HEK293 (cell line): ENCODE results near the gene BEST2.

Experiments
- BCL11A ChIP-seq: fragments of 450-650 bp; formaldehyde crosslinking; IDR thresholded peaks from 2 replicates; pipeline ENCODE4 v1.5.1; 2016; ENCODE audit warnings: low read depth, missing biosample characterization, missing genetic modification characterization
- CTCF ChIP-seq: fragments of 450-650 bp; formaldehyde crosslinking; IDR thresholded peaks from 2 replicates; pipeline ENCODE4 v1.5.1; 2016; ENCODE audit warnings: missing biosample characterization, missing genetic modification characterization
- FEZF1 ChIP-seq: fragments of 450-650 bp; formaldehyde crosslinking; IDR thresholded peaks from 2 replicates; pipeline ENCODE4 v1.5.1; 2016; ENCODE audit warnings: missing biosample characterization, missing genetic modification characterization
- GLIS2 ChIP-seq: fragments of 450-650 bp; formaldehyde crosslinking; IDR thresholded peaks from 2 replicates; pipeline ENCODE4 v1.5.1; 2016; ENCODE audit warnings: missing biosample characterization, missing genetic modification characterization
- HOXA7 ChIP-seq: sonication (generic); formaldehyde crosslinking; IDR thresholded peaks from 2 replicates; pipeline ENCODE4 v1.8.1; 2022; ENCODE audit warnings: missing genetic modification reagents, borderline replicate concordance
- KLF9 ChIP-seq: fragments of 450-650 bp; formaldehyde crosslinking; IDR thresholded peaks from 2 replicates; pipeline ENCODE4 v1.5.1; 2016; ENCODE audit warnings: missing biosample characterization, missing genetic modification characterization, low read depth
- REST ChIP-seq: fragments of 450-650 bp; formaldehyde crosslinking; IDR thresholded peaks from 2 replicates; pipeline ENCODE4 v1.5.1; 2016; ENCODE audit warnings: missing biosample characterization, missing genetic modification characterization
- ZBTB49 ChIP-seq: fragments of 450-650 bp; formaldehyde crosslinking; IDR thresholded peaks from 2 replicates; pipeline ENCODE4 v1.5.1; 2016; ENCODE audit warnings: missing biosample characterization, missing genetic modification characterization, low read depth
- ZNF558 ChIP-seq: fragments of 450-650 bp; formaldehyde crosslinking; IDR thresholded peaks from 2 replicates; pipeline ENCODE4 v1.5.1; 2016; ENCODE audit warnings: missing biosample characterization, missing genetic modification characterization
- ZNF664 ChIP-seq: fragments of 450-650 bp; formaldehyde crosslinking; IDR thresholded peaks from 2 replicates; pipeline ENCODE4 v1.5.1; 2016; ENCODE audit warnings: missing biosample characterization, missing genetic modification characterization
- ZNF677 ChIP-seq: fragments of 450-650 bp; IDR thresholded peaks from 2 replicates; pipeline ENCODE4 v1.5.0; 2018; ENCODE audit warnings: missing biosample characterization, mild to moderate bottlenecking, missing genetic modification characterization, moderate library complexity

- TF ChIP-seq ZNF664 (tag by site-specific recombination): no peak
- no peak for TF ChIP-seq CTCF (tag by site-specific recombination)
- TF ChIP-seq ZNF677: no peak
- no peak for TF ChIP-seq REST (tag by site-specific recombination)
- no peak for TF ChIP-seq KLF9
- no peak for TF ChIP-seq BCL11A (tag by site-specific recombination)
- no peak for TF ChIP-seq ZBTB49 (tag by site-specific recombination)
- no peak for TF ChIP-seq GLIS2
- no peak for TF ChIP-seq HOXA7 (CRISPR knock-in tag)
- no peak for TF ChIP-seq ZNF558 (tag by site-specific recombination)
- no peak for TF ChIP-seq FEZF1 (tag by site-specific recombination)
These were observed 3.1 kb upstream of the BEST2 start for GRCh38 chr19:12748489-12748888.
